SK-N-SH treated with all-trans-retinoic acid at 6 μM for 48 hours (cell line): Measurements from ENCODE around the gene COL4A4.

Source experiments
- ATAC-seq: fragments of 200-7000 bp; cut with Tn5 transposase; 3 replicates; pipeline ENCODE4 v1.9.1; 2020; ENCODE audit warnings: mild to moderate bottlenecking, moderate library complexity
- ARNTL ChIP-seq: fragments of 450-650 bp; formaldehyde crosslinking; IDR thresholded peaks from 2 replicates; pipeline ENCODE4 v1.5.0; 2020; ENCODE audit warnings: low read depth, mild to moderate bottlenecking, moderate library complexity, borderline replicate concordance
- BACH2 ChIP-seq: fragments of 250-450 bp; sonication (Bioruptor Pico); IDR thresholded peaks from 2 replicates; pipeline ENCODE4 v1.9.0; 2021; ENCODE audit warnings: mild to moderate bottlenecking, borderline replicate concordance
- CREB5 ChIP-seq: fragments of 250-450 bp; sonication (Bioruptor Pico); IDR thresholded peaks from 2 replicates; pipeline ENCODE4 v1.5.1; 2020; ENCODE audit warnings: low read depth, mild to moderate bottlenecking, moderate library complexity
- CSDC2 ChIP-seq: fragments of 250-450 bp; sonication (Bioruptor Pico); IDR thresholded peaks from 2 replicates; pipeline ENCODE4 v1.5.0; 2020; ENCODE audit warnings: mild to moderate bottlenecking, moderate library complexity
- CSRNP3 ChIP-seq: fragments of 250-450 bp; sonication (Bioruptor Pico); IDR thresholded peaks from 2 replicates; pipeline ENCODE4 v1.5.1; 2021; ENCODE audit warnings: mild to moderate bottlenecking, moderate library complexity
- ESRRG ChIP-seq: fragments of 250-450 bp; sonication (Bioruptor Pico); IDR thresholded peaks from 2 replicates; pipeline ENCODE4 v1.6.1; 2021; ENCODE audit warnings: mild to moderate bottlenecking
- GLIS3 ChIP-seq: fragments of 250-450 bp; sonication (Bioruptor Pico); IDR thresholded peaks from 2 replicates; pipeline ENCODE4 v1.5.0; 2020; ENCODE audit warnings: mild to moderate bottlenecking, moderate library complexity
- ISL1 ChIP-seq: fragments of 250-450 bp; sonication (Bioruptor Pico); IDR thresholded peaks from 2 replicates; pipeline ENCODE4 v2.1.2; 2022; ENCODE audit warnings: mild to moderate bottlenecking, moderate library complexity
- OSR1 ChIP-seq: fragments of 250-450 bp; sonication (Bioruptor Pico); IDR thresholded peaks from 2 replicates; pipeline ENCODE4 v1.8.0; 2022; ENCODE audit warnings: moderate library complexity, mild to moderate bottlenecking, inconsistent platforms
- PATZ1 ChIP-seq: fragments of 250-450 bp; sonication (Bioruptor Pico); IDR thresholded peaks from 2 replicates; pipeline ENCODE4 v1.8.0; 2020; ENCODE audit warnings: mild to moderate bottlenecking, moderate library complexity, borderline replicate concordance
- PPARA ChIP-seq: fragments of 250-450 bp; sonication (Bioruptor Pico); IDR thresholded peaks from 2 replicates; pipeline ENCODE4 v1.5.0; 2020; ENCODE audit warnings: mild to moderate bottlenecking, borderline replicate concordance
- RARB ChIP-seq: fragments of 250-450 bp; sonication (Bioruptor Pico); IDR thresholded peaks from 2 replicates; pipeline ENCODE4 v1.8.0; 2021; ENCODE audit warnings: mild to moderate bottlenecking, moderate library complexity
- SNAI2 ChIP-seq: fragments of 250-450 bp; sonication (Bioruptor Pico); IDR thresholded peaks from 2 replicates; pipeline ENCODE4 v1.5.0; 2020; ENCODE audit warnings: mild to moderate bottlenecking, moderate library complexity
- TCF4 ChIP-seq: fragments of 250-450 bp; sonication (Bioruptor Pico); IDR thresholded peaks from 2 replicates; pipeline ENCODE4 v1.8.0; 2021; ENCODE audit warnings: mild to moderate bottlenecking, moderate library complexity, borderline replicate concordance
- TSHZ2 ChIP-seq: fragments of 250-450 bp; sonication (Bioruptor Pico); IDR thresholded peaks from 2 replicates; pipeline ENCODE4 v1.5.0; 2020; ENCODE audit warnings: mild to moderate bottlenecking, moderate library complexity
- ZC3H10 ChIP-seq: fragments of 250-450 bp; sonication (Bioruptor Pico); IDR thresholded peaks from 2 replicates; pipeline ENCODE4 v1.5.1; 2021; ENCODE audit warnings: mild to moderate bottlenecking, moderate library complexity
- ZFP3 ChIP-seq: fragments of 250-450 bp; sonication (Bioruptor Pico); IDR thresholded peaks from 2 replicates; pipeline ENCODE4 v1.5.0; 2020; ENCODE audit warnings: mild to moderate bottlenecking, moderate library complexity
- ZFP30 ChIP-seq: fragments of 450-650 bp; formaldehyde crosslinking; IDR thresholded peaks from 2 replicates; pipeline ENCODE4 v1.5.0; 2022; ENCODE audit warnings: mild to moderate bottlenecking, moderate library complexity
- ZNF565 ChIP-seq: fragments of 450-650 bp; formaldehyde crosslinking; conservative IDR thresholded peaks from 2 replicates; pipeline ENCODE4 v1.5.0; 2020; ENCODE audit warnings: low read depth, mild to moderate bottlenecking, moderate library complexity
- ZNF70 ChIP-seq: fragments of 450-650 bp; formaldehyde crosslinking; IDR thresholded peaks from 2 replicates; pipeline ENCODE4 v1.5.0; 2020; ENCODE audit warnings: mild to moderate bottlenecking, moderate library complexity
- ZNF8 ChIP-seq: fragments of 450-650 bp; formaldehyde crosslinking; IDR thresholded peaks from 2 replicates; pipeline ENCODE4 v1.5.0; 2020; ENCODE audit warnings: mild to moderate bottlenecking, moderate library complexity
- TF ChIP-seq, protein P1 (sequence below): fragments of 250-450 bp; sonication (Bioruptor Pico); IDR thresholded peaks from 2 replicates; pipeline ENCODE4 v1.8.0; 2021; ENCODE audit warnings: low read depth, mild to moderate bottlenecking, moderate library complexity, borderline replicate concordance

The COL4A4 gene

DNA sequence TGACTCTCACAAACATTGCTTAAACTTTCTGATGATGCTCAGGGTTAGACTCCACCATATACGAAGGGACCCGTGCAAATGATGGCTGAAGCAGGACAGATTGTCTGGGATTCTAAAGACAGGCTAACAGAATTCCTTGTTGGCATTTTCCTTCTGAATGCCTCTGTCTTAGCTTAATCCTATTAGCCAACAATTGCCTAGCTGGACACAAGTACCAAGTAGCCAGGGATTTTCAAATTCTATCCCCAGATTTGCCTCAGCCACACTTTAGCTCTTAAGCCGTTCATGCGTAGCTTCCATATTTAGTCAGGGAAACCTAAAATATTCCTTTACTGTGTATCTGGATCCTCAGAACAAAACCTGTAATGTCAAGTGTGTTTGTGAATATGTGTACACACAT is 40.4 kb upstream of the COL4A4 start:
- ATAC-seq: no peak
- TF ChIP-seq RARB (CRISPR knock-in tag) (no peak), CSDC2 (no peak), TSHZ2 (CRISPR knock-in tag) (no peak), PPARA (CRISPR knock-in tag) (no peak), ZFP30 (no peak), GLIS3 (CRISPR knock-in tag) (no peak), ISL1 (no peak), PATZ1 (CRISPR knock-in tag) (no peak), OSR1 (CRISPR knock-in tag) (no peak), ARNTL (CRISPR knock-in tag) (no peak), ZNF565 (no peak), ZNF70 (CRISPR knock-in tag) (no peak), CSRNP3 (no peak), ESRRG (CRISPR knock-in tag) (no peak), SNAI2 (CRISPR knock-in tag) (no peak), ZNF8 (CRISPR knock-in tag) (no peak), BACH2 (no peak), ZC3H10 (CRISPR knock-in tag) (no peak)
- TF ChIP-seq, protein P1, sequence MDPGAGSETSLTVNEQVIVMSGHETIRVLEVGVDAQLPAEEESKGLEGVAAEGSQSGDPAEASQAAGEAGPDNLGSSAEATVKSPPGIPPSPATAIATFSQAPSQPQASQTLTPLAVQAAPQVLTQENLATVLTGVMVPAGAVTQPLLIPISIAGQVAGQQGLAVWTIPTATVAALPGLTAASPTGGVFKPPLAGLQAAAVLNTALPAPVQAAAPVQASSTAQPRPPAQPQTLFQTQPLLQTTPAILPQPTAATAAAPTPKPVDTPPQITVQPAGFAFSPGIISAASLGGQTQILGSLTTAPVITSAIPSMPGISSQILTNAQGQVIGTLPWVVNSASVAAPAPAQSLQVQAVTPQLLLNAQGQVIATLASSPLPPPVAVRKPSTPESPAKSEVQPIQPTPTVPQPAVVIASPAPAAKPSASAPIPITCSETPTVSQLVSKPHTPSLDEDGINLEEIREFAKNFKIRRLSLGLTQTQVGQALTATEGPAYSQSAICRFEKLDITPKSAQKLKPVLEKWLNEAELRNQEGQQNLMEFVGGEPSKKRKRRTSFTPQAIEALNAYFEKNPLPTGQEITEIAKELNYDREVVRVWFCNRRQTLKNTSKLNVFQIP (CRISPR knock-in tag): no peak
- TF ChIP-seq, all 23 proteins: peak for 0

GRCh38 chr2:227201771-227202170 is 37.8 kb upstream of the COL4A4 start:
- no peak for ATAC-seq
- no peak for TF ChIP-seq ISL1
- TF ChIP-seq ZC3H10 (CRISPR knock-in tag): no peak
- TF ChIP-seq CREB5 (CRISPR knock-in tag): no peak
- TF ChIP-seq ZNF565: no peak
- TF ChIP-seq RARB (CRISPR knock-in tag): no peak

DNA sequence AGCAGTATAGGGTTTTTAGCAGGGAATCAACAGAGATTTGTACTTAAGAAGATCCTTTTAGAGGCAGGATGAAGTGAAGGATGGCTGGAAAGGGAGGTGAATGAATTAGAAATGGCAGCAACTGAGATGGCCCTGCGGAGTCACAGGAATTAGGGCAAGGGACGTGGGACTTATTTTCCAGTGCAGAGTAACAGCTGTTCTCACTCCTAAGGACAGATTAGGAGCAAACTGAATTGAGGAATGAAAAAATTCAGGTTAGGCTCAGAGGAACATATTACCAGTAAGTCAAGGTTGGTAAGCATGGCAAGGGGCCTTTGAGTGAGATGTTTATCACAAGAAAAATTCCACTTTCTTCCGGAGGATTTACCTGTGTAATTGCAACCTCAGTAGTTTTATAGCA is 34.9 kb upstream of the COL4A4 start:
- ATAC-seq: no peak
- TF ChIP-seq RARB (CRISPR knock-in tag) (no peak), ZFP30 (no peak), TSHZ2 (CRISPR knock-in tag) (no peak), ZNF8 (CRISPR knock-in tag) (no peak), ZNF70 (CRISPR knock-in tag) (no peak), ZFP3 (no peak), ARNTL (CRISPR knock-in tag) (no peak), CSRNP3 (no peak), TCF4 (CRISPR knock-in tag) (no peak), GLIS3 (CRISPR knock-in tag) (no peak), BACH2 (no peak), PPARA (CRISPR knock-in tag) (no peak)
- TF ChIP-seq, protein P1 (CRISPR knock-in tag): no peak
